ENCODE measurements around the gene LRRN2. TPM values are rescaled to one million over a fixed set of nuclear protein-coding genes. Genes with fewer than 3 reads are reported as not detected.

The LRRN2 gene
- total and polyA plus RNA-seq, 9 of the 15 experiments (the other 6 are each of a cell fraction or from before 2014, with no cell fraction given), result 0.05 TPM; not detected in 8

- TF ChIP-seq TEAD1 (CRISPR knock-in tag; IDR thresholded peaks at IDR 0.05) (0 out of 4 replicates have a peak, but pooled peaks of 1 of the 2 experiments have one; percentile 13), CEBPB (tag; IDR thresholded peaks at IDR 0.05) (no peak), PHF20 (IDR thresholded peaks at IDR 0.05; ENCODE audit: partially characterized antibody) (peak; percentile 65), FOXJ2 (tag; IDR thresholded peaks at IDR 0.05) (no peak; the same call in 1 of the 2 replicates), TOE1 (IDR thresholded peaks at IDR 0.05; ENCODE audit: borderline replicate concordance) (peak; percentile 47; the same call in 1 of the 2 replicates), TOE1 (CRISPR knock-in tag; IDR thresholded peaks at IDR 0.05; ENCODE audit: borderline replicate concordance, low read depth) (no peak), ZNF444 (CRISPR knock-in tag; IDR thresholded peaks at IDR 0.05) (no peak), PHB2 (IDR thresholded peaks at IDR 0.05; ENCODE audit: low read depth) (peak; percentile 61; the same call in 1 of the 2 replicates), THAP7 (CRISPR knock-in tag; IDR thresholded peaks at IDR 0.05) (no peak), SIN3A (IDR thresholded peaks at IDR 0.05; ENCODE audit: borderline replicate concordance in 2 of 2, control insufficient read depth in 1 of 2, low read depth in 2 of 2, low read length in 2 of 2) (no peak), GATAD2A (IDR thresholded peaks at IDR 0.05) (0 out of 2 replicates have a peak, but pooled peaks have one; percentile 12), EP300 (IDR thresholded peaks at IDR 0.05; ENCODE audit: low read length) (peak; percentile 78), ZNF277 (CRISPR knock-in tag; IDR thresholded peaks at IDR 0.05; ENCODE audit: borderline replicate concordance) (no peak), ETS1 (conservative IDR thresholded peaks at IDR 0.05; ENCODE audit: control insufficient read depth, low read depth, low read length) (no peak), EP400 (IDR thresholded peaks at IDR 0.05) (peak; percentile 38; the same call in 1 of the 2 replicates), RCOR1 (IDR thresholded peaks at IDR 0.05; ENCODE audit: borderline replicate concordance in 1 of 2, low read depth in 2 of 2, low read length in 2 of 2) (peak in 1 of 2 experiments; percentile 79; a peak in 2 of 4 replicates), EGR1 (conservative IDR thresholded peaks at IDR 0.05) (peak; percentile 84), ZBTB2 (IDR thresholded peaks at IDR 0.05) (0 out of 2 replicates have a peak, but pooled peaks have one; percentile 44), IRF2 (CRISPR knock-in tag; IDR thresholded peaks at IDR 0.05) (no peak), ZC3H8 (IDR thresholded peaks at IDR 0.05) (no peak), ZNF384 (IDR thresholded peaks at IDR 0.05; ENCODE audit: low read depth, low read length) (no peak), ZBTB34 (CRISPR knock-in tag; IDR thresholded peaks at IDR 0.05) (no peak), FOSL1 (tag; conservative IDR thresholded peaks at IDR 0.05) (peak; percentile 33; the same call in 1 of the 2 replicates)
These were observed 19.4 kb upstream of the LRRN2 start (continued) for GRCh38 chr1:204704794-204705492.

All from K562 (cell line).